ENCODE measurements around the gene NTHL1.

NTHL1 gene

GRCh38 chr16:1991948-1992703 is 55.5 kb downstream of the NTHL1 start (continued):
- TF ChIP-seq ZNF335 (tag by site-specific recombination; conservative IDR thresholded peaks at IDR 0.05) (no peak), KLF1 (tag by site-specific recombination; IDR thresholded peaks at IDR 0.05) (peak; percentile 61), SALL2 (tag by site-specific recombination; IDR thresholded peaks at IDR 0.05; ENCODE audit: borderline replicate concordance) (no peak), KLF10 (tag by site-specific recombination; IDR thresholded peaks at IDR 0.05) (no peak), ZNF398 (tag by site-specific recombination; IDR thresholded peaks at IDR 0.05) (no peak), ZNF248 (tag by site-specific recombination; IDR thresholded peaks at IDR 0.05) (no peak), KLF8 (tag by site-specific recombination; IDR thresholded peaks at IDR 0.05) (0 out of 2 replicates have a peak, but pooled peaks have one; percentile 20), PRDM6 (tag by site-specific recombination; IDR thresholded peaks at IDR 0.05) (no peak)

GRCh38 chr16:1991588-1991947 is 56.1 kb downstream of the NTHL1 start:
- peak; percentile 93 for TF ChIP-seq ZNF664 (tag by site-specific recombination; IDR thresholded peaks at IDR 0.05)
- no peak for TF ChIP-seq OSR2 (tag by site-specific recombination; IDR thresholded peaks at IDR 0.05)
- Histone ChIP-seq H3K27ac (ENCODE audit: extremely low read depth, low read depth, low read length) (no peak overlapping the region), H3K4me1 (ENCODE audit: control insufficient read depth, insufficient read depth, low read length) (peaks cover 3% of the 10 kb centered on the region), H3K36me3 (ENCODE audit: control insufficient read depth in 2 of 2, insufficient read depth in 1 of 2, low read length in 2 of 2) (peaks cover 0 to 7% of the 10 kb centered on the region in 2 experiments; a peak in 2 of 3 replicates), H3K4me3 (ENCODE audit: low read depth, low read length) (no peak overlapping the region), H3K9me3 (ENCODE audit: control insufficient read depth, insufficient read depth, low read depth, low read length) (no peaks in the 10 kb centered on the region)
- ChIA-PET POLR2A (interaction anchor here (0.5 to 1.7 kb wide), 6 partner anchors 9 to 895 kb away, joined by 3 to 7 read pairs (median 6); partner anchors contain the start of genes RPS2 and TRAF7), CTCF (interaction anchor here (1.6 kb wide), 1 partner anchor 12 kb away, joined by 8 read pairs; no protein-coding TSS in a partner anchor)

GRCh38 chr16:1991135-1991551 is 56.5 kb downstream of the NTHL1 start:
- POLR2A ChIA-PET: interaction anchor here (0.8 to 1.7 kb wide), 3 partner anchors 9 to 162 kb away, joined by 3 to 6 read pairs (median 4); partner anchors contain the start of gene RPS2
- Histone ChIP-seq H3K27ac (ENCODE audit: extremely low read depth, low read depth, low read length) (no peak overlapping the region), H3K36me3 (ENCODE audit: control insufficient read depth in 2 of 2, insufficient read depth in 1 of 2, low read length in 2 of 2) (peaks cover 0 to 12% of the 10 kb centered on the region in 2 experiments; a peak in 1 of 3 replicates), H3K9me3 (ENCODE audit: control insufficient read depth, insufficient read depth, low read depth, low read length) (no peaks in the 10 kb centered on the region), H3K4me3 (ENCODE audit: low read depth, low read length) (no peak overlapping the region), H3K4me1 (ENCODE audit: control insufficient read depth, insufficient read depth, low read length) (peaks cover 3% of the 10 kb centered on the region)
- TF ChIP-seq ZNF362 (tag by site-specific recombination; IDR thresholded peaks at IDR 0.05): no peak
- no peak for TF ChIP-seq ZNF501 (tag by site-specific recombination; IDR thresholded peaks at IDR 0.05)
- TF ChIP-seq WT1 (tag by site-specific recombination; IDR thresholded peaks at IDR 0.05): no peak
- TF ChIP-seq ZNF791 (tag by site-specific recombination; IDR thresholded peaks at IDR 0.05): no peak
- TF ChIP-seq ZNF2 (tag by site-specific recombination; IDR thresholded peaks at IDR 0.05): no peak
- TF ChIP-seq ZNF558 (tag by site-specific recombination; IDR thresholded peaks at IDR 0.05): no peak
- TF ChIP-seq ZNF660 (tag by site-specific recombination; IDR thresholded peaks at IDR 0.05): no peak
- TF ChIP-seq ZNF302 (tag by site-specific recombination; IDR thresholded peaks at IDR 0.05; ENCODE audit: low read depth): no peak
- no peak for TF ChIP-seq ZNF658 (tag by site-specific recombination; IDR thresholded peaks at IDR 0.05)
- TF ChIP-seq ELK4 (IDR thresholded peaks at IDR 0.05; ENCODE audit: borderline replicate concordance, low read depth, low read length): no peak
- TF ChIP-seq SALL2 (tag by site-specific recombination; IDR thresholded peaks at IDR 0.05; ENCODE audit: borderline replicate concordance): no peak
- CTCF ChIA-PET: interaction anchor here (1.6 kb wide), 1 partner anchor 13 kb away, joined by 8 read pairs; no protein-coding TSS in a partner anchor
